Stomach (tissue), 9 donors: ENCODE measurements around the gene TC2N. TPM values are rescaled to one million over a fixed set of nuclear protein-coding genes. Genes with fewer than 3 reads are reported as not detected.

Experiments
- DNase-seq, 2 donors: peaks; one replicate each; pipeline versions ENCODE4 v3.0.0 to v3.0.0-alpha.2; 2013 to 2019
- H3K27ac ChIP-seq, 5 donors: fragments of 200-600 bp in 4 of 5; sonication (generic) in 4 of 5; one replicate each; pipeline ENCODE4 v1.5.1; 2013 to 2019; ENCODE audit warnings: mild to moderate bottlenecking in 1 of 5, moderate library complexity in 1 of 5
- H3K27me3 ChIP-seq, 3 donors: fragments of 200-600 bp; sonication (generic); one replicate each; pipeline ENCODE4 v1.5.1; 2017 to 2019; ENCODE audit warnings: mixed run types in 1 of 3
- H3K36me3 ChIP-seq, 4 donors: fragments of 200-600 bp; sonication (generic); 1 replicate in 3 of 4; 2 replicates in 1 of 4; pipeline ENCODE4 v1.5.1; 2016 to 2019
- H3K4me1 ChIP-seq, 4 donors: fragments of 200-600 bp; sonication (generic); one replicate each; pipeline ENCODE4 v1.5.1; 2016 to 2019
- H3K4me3 ChIP-seq, 4 donors: fragments of 200-600 bp; sonication (generic) in 3 of 4; one replicate each; pipeline ENCODE4 v1.5.1; 2016 to 2019; ENCODE audit warnings: mild to moderate bottlenecking in 1 of 4
- H3K9me3 ChIP-seq, 4 donors: fragments of 200-600 bp; sonication (generic); one replicate each; pipeline ENCODE4 v1.5.1; 2016 to 2019
- EP300 ChIP-seq: sonication (generic); formaldehyde crosslinking; IDR thresholded peaks from one replicate; pipeline ENCODE4 v1.6.1; 2017; ENCODE audit warnings: antibody characterized with exemption
- POLR2A ChIP-seq, 4 donors: fragments of 450-650 bp; IDR thresholded peaks; one replicate each; pipeline ENCODE4 v1.6.1; 2016; ENCODE audit warnings: antibody characterized with exemption in 4 of 4, control low read depth in 2 of 4, mild to moderate bottlenecking in 1 of 4, moderate library complexity in 1 of 4
- POLR2AphosphoS5 ChIP-seq, 3 donors: sonication (generic); formaldehyde crosslinking; IDR thresholded peaks; one replicate each; pipeline ENCODE4 v1.6.1; 2016; ENCODE audit warnings: antibody characterized with exemption in 3 of 3
- WGBS, 5 donors: extraction: QIAGEN DNeasy Blood & Tissue Kit in 3 of 5; methylation state at CpG; one replicate each; pipeline versions ENCODE4 v1.1.5 to v1.1.7; 2013 to 2018; 5-methylcytosine and 5-hydroxymethylcytosine counted together
- intact Hi-C: fragments of 100-400 bp; cut with DNase I; formaldehyde crosslinking; loops from one replicate; pipeline ENCODE4 v1.15.1; 2023; ENCODE audit warnings: low total_unique reads
- polyA plus RNA-seq, 3 donors: library from polyadenylated mRNA; stranded (reverse); fragments of 200-250 nt; gene quantifications; one replicate each; pipeline ENCODE4 v1.2.3, GENCODE V29; 2013
- total RNA-seq, 5 donors: library from RNA; depleted of rRNA; stranded (reverse); fragments of >200 nt; gene quantifications; one replicate each; pipeline versions ENCODE4 v1.1.0 to v1.2.3, GENCODE V29; 2014 to 2016
- TF ChIP-seq, protein P1 (sequence below), 7 experiments: fragments of 450-650 bp in 4 of 7; fragments of 200-600 bp in 3 of 7; sonication (generic) in 3 of 7; IDR thresholded peaks; one replicate each; pipeline ENCODE4 v1.5.1; 2016 to 2019; ENCODE audit warnings: antibody characterized with exemption in 7 of 7, control low read depth in 2 of 7, mild to moderate bottlenecking in 1 of 7
- donor health status: healthy with polysubstance abuse.
- donor health status: Bipolar disorder and iron deficiency.
- donor health status: healthy.

TC2N gene
- total and polyA plus RNA-seq, 8 donors: 15.6 to 162 (median 70.1) TPM

DNA sequence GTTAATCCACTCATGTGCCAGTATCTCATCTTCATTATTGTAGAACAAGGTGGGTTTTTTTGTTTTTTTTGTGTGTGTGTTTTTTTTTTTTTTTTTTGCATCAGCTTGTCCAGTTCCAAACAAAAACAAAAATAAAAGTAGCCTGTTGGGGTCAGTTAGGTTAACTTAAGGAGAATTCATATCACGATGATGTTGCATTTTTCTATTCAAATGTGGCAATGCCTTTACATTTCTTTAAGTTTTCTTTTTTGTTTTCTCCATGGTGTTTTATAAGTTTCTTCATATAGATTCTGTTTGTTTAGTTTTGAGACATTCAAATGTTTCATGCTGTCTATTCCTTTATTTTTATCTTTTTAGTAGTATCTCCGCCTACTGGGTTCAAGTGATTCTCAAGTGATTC, 119.3 kb downstream of the TC2N start:
- Histone ChIP-seq H3K9me3 (no peaks in the 10 kb centered on the region), H3K27me3 (no peaks in the 10 kb centered on the region), H3K4me3 (no peak overlapping the region), H3K4me1 (peaks cover 0 to 9% (median 8%) of the 10 kb centered on the region in 4 donors), H3K27ac (no peak overlapping the region), H3K36me3 (no peaks in the 10 kb centered on the region)
- no peak for DNase-seq
- no peak for TF ChIP-seq EP300
- TF ChIP-seq, protein P1, sequence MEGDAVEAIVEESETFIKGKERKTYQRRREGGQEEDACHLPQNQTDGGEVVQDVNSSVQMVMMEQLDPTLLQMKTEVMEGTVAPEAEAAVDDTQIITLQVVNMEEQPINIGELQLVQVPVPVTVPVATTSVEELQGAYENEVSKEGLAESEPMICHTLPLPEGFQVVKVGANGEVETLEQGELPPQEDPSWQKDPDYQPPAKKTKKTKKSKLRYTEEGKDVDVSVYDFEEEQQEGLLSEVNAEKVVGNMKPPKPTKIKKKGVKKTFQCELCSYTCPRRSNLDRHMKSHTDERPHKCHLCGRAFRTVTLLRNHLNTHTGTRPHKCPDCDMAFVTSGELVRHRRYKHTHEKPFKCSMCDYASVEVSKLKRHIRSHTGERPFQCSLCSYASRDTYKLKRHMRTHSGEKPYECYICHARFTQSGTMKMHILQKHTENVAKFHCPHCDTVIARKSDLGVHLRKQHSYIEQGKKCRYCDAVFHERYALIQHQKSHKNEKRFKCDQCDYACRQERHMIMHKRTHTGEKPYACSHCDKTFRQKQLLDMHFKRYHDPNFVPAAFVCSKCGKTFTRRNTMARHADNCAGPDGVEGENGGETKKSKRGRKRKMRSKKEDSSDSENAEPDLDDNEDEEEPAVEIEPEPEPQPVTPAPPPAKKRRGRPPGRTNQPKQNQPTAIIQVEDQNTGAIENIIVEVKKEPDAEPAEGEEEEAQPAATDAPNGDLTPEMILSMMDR (IDR thresholded peaks at IDR 0.05): no peak
- WGBS, 5 donors: 93 to 99% (median 97%) methylated on average over 2 of the region's 2 CpGs
- intact Hi-C loops: no loop called here

DNA sequence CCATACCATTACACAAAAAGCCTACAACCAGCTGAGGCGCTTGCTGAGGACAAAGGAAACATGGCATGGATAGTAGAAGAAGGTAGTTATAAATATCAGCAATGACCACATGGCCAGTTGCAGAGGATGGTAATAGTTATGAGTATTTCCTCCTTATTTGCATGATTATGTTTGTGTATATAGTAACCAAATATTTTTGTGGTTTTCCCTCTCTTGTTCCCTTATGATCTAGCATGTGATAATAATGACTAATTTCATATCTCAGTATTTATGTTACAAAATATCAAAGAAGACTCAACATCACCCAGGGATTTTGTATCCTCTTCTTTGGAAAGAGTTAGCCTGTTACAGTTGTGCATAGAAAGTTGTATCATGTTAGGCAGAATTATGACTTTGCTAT, 122.0 kb downstream of the TC2N start:
- DNase-seq: no peak
- Histone ChIP-seq H3K4me1 (peaks cover 0 to 9% (median 7%) of the 10 kb centered on the region in 4 donors), H3K9me3 (no peaks in the 10 kb centered on the region), H3K27ac (peak overlapping the region; percentile 30 to 78 (median 70)), H3K27me3 (no peaks in the 10 kb centered on the region), H3K36me3 (no peaks in the 10 kb centered on the region), H3K4me3 (no peak overlapping the region)
- 95 to 100% (median 96%) methylated on average over 1 of the region's 1 CpG for WGBS, 5 donors
- TF ChIP-seq POLR2AphosphoS5 (IDR thresholded peaks at IDR 0.05): no peak
- TF ChIP-seq, protein P1 (IDR thresholded peaks at IDR 0.05): no peak
- no peak for TF ChIP-seq EP300
- TF ChIP-seq POLR2A (IDR thresholded peaks at IDR 0.05): no peak
- intact Hi-C loops: no loop called here

DNA sequence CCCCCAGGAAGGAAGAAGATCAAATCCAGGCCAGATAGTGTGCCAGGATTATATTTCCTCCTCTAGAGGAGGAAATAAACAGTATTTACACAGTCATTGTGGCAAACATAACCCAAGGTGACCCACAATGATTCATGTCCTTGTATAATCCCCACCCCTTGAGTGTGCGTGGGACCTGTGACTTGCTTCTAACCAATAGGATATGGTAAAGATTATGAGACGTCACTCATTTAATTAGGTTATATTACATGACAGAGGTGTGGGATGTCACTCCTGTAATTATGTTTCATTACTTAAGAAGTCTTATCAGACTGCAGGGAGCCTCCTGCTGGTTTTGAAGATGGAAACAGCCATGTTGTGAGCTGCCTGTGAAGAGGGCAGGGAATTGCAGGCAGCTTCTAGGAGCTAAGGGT, 123.3 kb downstream of the TC2N start:
- H3K27me3 ChIP-seq: no peaks in the 10 kb centered on the region
- intact Hi-C loops: no loop called here
- H3K4me1 ChIP-seq: peaks cover 0 to 9% (median 7%) of the 10 kb centered on the region in 4 donors
- DNase-seq: peak; percentile 60 to 89
- TF ChIP-seq, protein P1 (IDR thresholded peaks at IDR 0.05): no peak
- TF ChIP-seq POLR2AphosphoS5 (IDR thresholded peaks at IDR 0.05) (peak in 2 of 3 donors; percentile 23 to 84), EP300 (no peak), POLR2A (IDR thresholded peaks at IDR 0.05) (no peak)
- H3K36me3 ChIP-seq: no peaks in the 10 kb centered on the region
- no peak overlapping the region for H3K4me3 ChIP-seq
- peak overlapping the region; percentile 30 to 78 (median 60) for H3K27ac ChIP-seq
- 25 to 42% (median 35%) methylated on average over 2 of the region's 2 CpGs for WGBS, 5 donors
- H3K9me3 ChIP-seq: no peaks in the 10 kb centered on the region

DNA sequence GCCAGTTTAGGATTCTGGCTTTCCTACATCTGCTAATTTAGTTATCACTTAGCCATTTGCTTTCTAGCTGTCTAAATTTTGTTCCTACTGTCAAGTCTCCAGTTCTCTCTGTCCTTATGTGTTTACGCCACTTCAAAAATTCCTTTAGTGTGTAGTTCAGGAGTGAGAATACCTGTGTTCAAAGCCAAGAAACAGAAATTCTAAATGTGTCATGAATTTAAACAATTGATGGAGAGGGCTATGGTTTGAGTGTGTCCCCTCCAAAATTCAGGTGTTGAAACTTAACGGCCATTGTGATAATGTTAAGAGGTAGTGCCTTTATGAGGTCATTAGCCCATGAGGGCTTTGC, 124.1 kb downstream of the TC2N start:
- peak overlapping the region; percentile 42 to 78 (median 58) for H3K27ac ChIP-seq
- no peak for TF ChIP-seq EP300
- TF ChIP-seq POLR2A (IDR thresholded peaks at IDR 0.05): no peak
- TF ChIP-seq, protein P1 (IDR thresholded peaks at IDR 0.05): no peak
- no peak for TF ChIP-seq POLR2AphosphoS5 (IDR thresholded peaks at IDR 0.05)

More for the DNA sequence above, 124.1 kb downstream of the TC2N start:
- 90 to 95% (median 93%) methylated on average over 2 of the region's 2 CpGs for WGBS, 5 donors
- Histone ChIP-seq H3K4me3 (no peak overlapping the region), H3K36me3 (no peaks in the 10 kb centered on the region), H3K27me3 (no peaks in the 10 kb centered on the region), H3K9me3 (no peaks in the 10 kb centered on the region), H3K4me1 (peaks cover 0 to 9% (median 7%) of the 10 kb centered on the region in 4 donors)
- DNase-seq: no peak
- intact Hi-C loops: no loop called here
